ENCODE results near the gene IST1.
A peak's percentile ranks its signal among the peaks of the same experiment; 100 is the strongest.
"Not testable (repeated sequence)": the region's sequence is repeated elsewhere in the genome, so short reads cannot be mapped to it uniquely, and the experiment has no call there.

The IST1 gene

DNA sequence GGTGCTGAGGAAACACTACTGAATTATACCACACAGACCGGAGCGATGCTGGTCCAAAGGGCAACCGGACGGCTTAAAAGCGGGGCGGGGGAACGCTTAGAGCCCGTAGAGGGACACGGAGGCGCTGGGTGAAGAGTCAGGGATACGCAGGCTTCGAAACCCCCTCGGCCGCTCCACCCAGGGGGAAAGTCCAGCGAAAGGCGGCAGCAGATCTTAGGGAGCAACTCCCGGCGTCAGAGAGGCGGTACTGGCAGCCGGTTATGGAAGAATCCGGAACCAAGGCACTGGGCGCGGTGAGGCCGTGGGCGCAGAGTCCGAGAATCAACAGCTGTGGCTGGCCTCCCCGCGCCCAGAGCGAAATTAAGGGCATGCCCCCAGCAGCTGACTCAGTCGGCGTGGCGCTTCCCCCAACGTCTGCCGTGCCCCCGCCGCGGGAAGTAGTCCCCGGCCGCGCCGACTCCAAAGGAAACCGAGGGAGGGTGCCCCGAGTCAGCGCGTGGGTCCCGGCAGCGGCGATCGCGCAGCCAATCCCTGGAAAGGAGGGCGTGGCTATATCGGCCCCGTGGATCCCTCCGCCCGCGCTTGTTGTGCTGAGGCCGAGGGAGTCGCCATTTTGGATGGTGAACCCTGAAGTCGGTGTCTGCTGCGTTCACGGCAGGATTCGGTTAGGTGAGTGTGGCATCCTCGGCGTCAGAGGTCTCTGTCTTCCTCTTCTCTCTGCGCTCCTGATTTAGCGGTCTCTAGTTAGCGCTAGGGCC is at the start of gene IST1:
TSS of gene IST1 (plus strand) at position 611 of the 758 bp plus-strand sequence. CDS start 20,110 bp downstream, outside the sequence.
- peak; percentile 98 for DNase-seq

DNA sequence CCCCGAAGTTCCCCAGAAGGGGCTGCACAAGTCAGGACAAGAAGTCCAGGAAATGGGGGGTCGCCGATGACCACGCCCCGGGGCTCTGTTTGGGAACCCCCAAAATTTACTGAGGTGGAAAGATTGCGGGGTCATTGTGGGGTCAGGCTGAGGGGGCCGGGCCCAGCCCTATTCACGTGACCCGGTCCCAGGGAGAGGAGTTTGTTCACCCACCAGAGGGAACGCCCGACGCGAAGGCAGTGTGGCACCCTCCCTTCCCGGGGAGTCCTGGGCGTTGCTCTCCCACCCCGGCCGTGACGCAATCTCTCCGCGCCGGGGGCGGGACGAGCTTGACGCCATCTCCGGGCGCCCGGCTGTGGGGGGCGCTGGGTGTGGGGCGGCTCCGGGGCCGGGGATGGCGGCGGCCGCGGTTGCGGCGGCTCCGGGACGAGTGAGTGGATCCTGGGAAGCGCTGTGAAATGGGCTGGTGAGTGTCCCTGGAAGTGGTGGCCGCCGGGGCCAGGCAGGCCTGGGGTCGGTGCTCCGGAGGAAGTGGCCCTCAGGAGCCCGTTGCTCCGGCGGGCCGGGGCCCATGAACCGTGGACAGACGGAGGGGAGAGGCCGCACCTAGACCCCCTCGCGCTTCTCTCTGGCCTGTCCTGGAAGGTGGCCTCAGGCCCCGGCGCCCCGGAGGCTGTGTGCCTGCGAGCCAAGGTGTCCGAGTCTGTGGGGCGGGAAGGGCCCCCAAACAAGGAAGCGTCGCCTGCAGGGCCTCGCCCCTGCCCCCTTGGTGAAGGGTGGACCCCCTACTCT is 49.5 kb upstream of the IST1 start, which contains the start of gene ATXN1L:
TSS of gene ATXN1L (plus strand) at position 338 of the 792 bp plus-strand sequence. CDS start 3,765 bp downstream, outside the sequence.
- peak; percentile 92 for DNase-seq

DNA sequence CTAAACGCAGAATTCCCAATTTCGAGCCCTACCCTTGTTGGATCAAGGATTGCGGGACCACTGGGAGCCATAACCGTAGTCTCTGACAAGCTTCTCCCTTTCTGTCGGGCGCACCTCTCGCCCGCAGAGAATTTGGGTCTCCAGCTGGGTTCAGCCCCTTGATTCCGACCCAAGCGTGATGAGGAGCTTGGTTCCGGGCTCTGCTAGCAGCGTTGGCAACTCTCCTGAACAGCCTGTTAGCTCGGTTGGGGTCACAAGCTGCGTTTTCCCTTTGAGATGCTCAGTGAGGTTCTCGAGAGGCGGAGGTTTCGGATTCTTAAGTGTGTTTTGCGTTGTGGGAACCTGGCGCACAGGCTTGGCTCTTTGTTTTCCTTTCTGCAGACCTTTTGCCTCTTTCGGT is 48.9 kb upstream of the IST1 start:
- DNase-seq: no peak

DNA sequence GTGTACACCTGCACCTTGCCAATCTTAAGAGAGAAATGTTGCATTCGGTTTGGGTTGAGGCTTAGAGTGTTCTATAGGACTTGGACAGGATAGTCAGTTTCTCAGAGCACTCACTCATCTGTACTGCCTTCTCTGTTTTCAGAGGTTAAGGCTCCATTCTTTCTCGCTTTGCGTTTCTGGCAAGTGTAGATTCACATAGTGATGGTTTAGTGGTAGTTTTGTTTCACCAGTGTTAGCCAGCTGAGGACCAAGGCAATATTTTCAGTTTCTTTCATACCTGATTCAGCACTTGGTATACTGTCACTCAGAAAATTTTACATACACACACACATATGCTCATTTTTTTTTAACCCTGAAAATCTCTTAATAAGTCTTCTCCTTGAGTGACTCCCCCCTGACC is 48.2 kb upstream of the IST1 start:
- DNase-seq: no peak

DNA sequence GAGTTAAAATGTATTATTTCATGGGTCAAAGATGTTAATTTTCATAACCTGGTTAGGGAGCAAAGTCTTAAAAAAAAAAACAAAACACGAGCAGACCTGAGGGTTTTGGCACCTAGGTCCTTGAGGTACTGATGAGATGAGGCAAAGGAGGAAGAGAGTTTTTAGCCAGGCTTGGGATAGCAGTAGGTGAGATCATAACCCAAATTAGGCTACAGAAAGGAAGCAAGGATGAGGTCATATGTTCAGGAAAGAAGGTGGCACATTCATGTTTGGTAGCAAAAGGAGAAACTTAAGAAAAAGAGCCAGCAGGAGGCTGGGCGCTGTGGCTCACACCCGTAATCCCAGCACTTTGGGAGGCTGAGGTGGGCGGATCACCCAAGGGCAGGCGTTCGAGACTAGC is 46.7 kb upstream of the IST1 start:
- DNase-seq: no peak

DNA sequence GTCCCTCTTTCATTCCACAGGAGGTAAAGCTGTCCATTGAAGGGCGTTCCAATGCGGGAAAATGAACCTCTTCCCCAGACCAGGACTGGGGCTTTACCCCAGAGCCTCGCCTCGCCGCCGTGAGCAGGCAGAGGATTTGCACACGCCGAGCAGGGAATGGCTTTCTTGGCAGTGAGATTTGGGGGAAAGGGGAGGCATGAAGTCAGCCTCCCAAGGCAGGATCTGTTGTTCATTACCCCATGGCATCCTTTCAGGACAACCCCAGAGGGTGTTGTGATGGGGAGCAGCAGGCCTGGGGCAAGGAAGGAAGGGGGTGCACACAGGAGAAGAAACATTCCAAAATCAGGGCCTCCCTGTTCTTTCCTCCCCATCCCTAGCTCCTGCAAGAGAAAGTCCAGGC is 43.6 kb upstream of the IST1 start:
- no peak for DNase-seq

DNA sequence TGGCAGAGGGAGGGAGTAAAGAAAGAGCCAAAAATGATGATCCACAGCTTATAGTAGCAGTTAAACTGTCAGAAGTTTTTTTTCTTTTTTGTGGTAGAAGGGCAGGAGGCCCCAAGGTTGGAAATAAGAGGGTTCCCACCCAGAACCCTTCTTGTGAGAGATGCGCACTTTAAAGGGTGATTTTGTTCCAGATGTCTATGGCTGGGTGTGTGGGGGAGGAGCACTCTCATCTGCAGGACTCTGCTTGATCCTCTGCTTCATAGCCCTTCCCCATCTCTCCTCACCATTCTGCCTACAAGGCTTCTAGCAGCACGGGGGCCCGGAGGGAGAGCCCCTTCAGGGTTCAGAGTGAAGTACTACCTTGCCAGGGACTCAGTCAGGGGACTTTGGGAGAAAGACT is 43.2 kb upstream of the IST1 start:
- DNase-seq: no peak

DNA sequence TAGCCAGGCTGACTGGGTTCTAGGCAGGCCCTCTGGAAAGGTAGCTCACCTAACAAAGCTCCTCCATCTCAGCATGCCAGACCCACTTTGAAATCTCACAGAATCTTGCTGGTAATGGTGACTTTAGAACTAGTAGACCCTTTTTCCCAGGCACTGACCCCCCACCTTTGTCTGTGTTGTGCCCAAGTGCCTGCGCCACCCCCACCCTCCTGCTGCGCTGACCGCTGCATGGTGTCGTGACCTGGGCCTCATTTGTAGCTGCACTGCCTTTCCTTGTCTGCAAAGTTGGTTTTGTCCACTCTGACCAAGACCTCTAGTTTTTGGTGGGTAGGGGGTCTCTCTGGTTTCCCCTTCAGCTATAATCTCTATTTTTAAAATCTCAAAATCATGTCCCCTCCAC is 42.8 kb upstream of the IST1 start:
- DNase-seq: no peak

DNA sequence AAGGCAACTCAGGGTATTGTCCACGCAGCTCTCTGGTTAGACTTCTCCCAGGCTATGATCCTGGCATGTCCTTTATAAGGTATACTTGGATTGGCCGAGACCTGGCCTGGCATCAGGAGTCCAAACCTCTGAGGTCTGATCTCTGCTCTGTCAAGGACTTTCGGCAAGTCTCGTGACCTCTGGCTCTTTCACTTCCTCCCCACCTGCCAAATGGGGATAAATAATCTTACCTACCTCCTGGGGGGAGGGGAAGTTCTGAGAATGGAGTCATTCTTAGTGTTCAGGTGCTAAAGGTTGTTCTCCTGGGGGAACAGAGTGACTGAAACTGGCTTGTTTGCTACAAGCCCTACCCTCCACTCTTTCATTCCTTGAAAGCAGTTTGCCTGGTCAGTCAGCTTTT is 41.9 kb upstream of the IST1 start:
- DNase-seq: no peak

DNA sequence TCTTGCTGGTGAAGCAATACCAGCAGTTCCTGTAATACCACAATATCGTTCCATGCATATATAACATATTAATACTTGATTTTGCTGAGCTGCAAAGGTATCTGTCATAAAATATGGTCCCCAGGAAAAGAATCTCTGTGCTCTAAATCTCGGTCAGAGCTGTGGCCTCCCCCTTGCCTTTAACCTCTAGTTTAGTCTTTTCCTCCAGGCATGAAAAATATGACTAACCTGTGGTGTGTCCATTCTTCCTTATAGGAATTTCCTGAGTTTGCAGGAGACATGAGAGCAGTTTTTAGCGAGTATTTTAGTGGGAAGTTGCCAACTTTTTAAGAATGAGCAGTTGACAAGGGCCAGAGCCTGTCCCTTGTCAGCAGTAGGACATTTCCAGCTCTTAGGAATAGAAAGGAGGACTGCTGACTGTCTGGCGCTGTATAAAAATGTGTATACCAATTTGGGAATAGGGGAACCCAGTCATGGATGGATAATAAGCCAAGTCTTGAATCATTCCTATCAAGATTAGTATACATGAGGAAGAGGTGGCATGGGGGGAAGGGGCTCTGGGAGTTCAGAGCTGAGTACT is 40.9 kb upstream of the IST1 start:
- DNase-seq: no peak

DNA sequence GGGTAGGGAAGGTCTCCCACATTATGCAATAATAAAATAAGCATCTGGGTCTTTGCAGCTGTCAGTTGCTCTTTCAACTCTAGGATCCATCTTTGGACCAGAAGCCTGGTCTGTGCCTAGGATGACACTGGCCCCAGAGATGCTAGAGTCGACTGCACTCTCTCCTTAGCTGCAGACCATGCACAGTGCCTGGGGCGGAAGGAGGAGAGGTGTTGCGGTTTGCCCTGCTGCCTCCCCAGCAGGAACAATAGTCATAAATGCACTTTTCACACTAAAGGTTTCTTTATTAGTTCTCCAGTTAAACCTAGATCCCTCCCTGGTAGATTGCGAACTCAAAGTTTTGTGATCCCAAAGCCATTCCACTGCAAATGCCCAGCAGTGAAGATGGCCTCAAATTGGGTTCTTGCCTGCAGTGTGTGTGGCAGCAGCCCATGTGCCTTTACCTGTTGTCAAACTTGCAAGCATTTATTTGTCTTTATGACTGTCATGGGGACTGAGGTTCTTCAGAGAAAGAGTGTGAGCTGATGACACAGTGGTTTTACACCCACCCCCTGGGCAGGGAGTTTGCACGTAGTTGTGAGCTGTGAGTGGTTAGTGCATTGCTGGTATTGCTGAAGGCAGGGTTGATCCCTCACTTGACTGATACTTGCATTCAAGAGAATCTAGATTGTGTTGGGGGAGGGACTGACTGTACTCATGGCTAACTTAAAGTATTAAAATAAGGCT is 39.2 kb upstream of the IST1 start:
- no peak for DNase-seq

DNA sequence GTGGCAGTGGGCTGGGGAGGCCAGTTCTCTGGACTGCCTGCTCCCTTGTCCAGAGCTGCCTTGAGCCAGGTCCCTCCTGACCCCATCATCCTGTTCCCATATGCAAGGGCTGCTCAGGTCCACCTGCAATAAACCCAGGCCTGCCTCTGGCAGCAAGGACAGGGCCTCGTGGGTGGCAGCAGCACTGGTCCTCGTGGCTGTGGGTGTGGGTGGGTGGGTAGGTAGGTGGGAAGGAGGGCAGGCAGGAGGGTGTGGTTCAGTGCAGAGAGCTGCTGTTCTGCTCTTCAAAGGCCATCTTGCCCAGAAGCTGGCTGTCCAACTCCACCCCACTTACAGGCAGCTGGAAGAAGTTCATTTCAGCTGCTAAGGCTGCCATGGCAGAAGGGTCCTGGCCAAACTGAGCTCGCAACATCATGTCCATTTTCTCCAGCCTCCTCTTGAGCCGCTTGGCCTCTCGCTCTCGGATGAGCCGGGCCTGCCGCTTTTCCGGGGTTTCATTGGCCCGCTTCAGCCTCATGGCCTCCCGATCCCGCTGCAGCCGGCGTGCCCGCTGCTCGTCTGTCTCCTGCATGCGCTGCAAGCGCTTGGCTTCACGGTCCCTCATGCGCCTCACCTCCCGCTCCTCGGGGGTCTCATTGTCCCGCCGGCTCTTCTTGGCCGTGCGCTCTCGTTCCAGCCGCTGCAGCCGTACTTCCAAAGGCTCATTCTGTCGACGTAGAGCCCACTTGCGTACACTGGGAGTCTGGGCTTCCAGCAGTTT is 35.4 kb upstream of the IST1 start:
- DNase-seq: no peak

DNA sequence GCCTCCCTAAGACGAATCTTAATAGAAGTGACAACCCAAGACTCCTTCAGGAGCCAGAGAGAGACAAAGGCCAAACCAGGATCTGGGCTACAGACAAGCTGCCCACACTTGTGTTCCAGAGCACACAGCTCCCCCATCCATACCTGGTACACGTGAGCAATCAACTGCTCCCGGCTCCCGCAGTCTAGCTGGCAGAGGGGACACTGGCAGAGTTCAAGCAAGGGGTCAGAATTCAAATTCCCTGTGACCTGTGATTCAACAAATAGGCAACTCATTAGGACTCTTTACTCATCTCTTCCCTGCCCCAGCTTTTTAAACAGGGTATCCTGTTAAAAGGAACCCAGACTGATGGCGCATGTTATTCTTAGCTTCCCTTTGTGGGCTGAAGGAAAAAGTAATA is 31.3 kb upstream of the IST1 start:
- DNase-seq: no peak

DNA sequence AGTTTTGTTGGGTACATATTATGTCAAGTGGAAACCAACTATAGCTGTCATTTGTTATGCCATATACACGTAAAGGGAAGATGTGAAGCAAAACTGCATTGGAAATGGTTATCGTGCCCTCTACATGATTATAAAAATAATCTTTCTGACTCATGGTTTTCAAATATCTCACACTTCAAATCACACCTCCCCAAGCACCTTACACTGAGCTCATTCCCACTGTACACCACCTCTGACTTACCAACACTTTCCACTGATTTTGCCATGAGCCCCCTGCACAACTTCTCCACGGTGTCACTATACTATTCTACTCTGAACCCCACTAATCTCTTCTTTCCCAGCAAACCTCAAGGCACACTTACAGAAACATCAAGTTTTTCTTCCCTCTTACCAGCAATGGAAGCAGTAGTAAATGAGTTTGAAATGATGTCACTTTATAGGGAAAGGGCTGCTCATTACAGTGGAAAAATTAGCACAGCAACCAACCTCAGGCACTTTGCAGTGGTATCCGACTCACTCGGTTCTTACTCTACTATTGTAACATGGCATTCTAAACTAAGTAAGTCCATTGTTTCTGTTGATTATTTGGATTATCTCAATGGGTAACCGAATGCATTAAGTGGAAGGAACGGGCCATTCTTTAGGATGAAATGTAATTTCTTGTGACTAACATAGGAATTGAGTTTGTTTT is 30.0 kb upstream of the IST1 start:
- no peak for DNase-seq

DNA sequence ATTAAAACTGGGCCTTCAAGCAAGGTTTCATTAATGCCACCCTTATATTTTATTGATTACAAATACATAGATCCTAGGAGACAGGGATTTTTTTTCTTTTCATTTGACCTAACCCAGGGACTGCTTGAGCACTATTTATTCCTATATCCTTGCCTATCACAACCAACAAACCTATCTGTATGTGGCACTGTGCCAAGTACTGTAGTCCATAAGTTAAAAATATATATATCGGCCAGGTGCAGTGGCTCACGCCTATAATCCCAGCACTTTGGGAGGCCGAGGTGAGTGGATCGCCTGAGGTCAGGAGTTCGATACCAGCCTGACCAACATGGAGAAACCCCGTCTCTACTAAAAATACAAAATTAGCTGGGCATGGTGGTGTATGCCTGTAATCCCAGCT is 28.2 kb upstream of the IST1 start:
- not testable (repeated sequence) for DNase-seq

DNA sequence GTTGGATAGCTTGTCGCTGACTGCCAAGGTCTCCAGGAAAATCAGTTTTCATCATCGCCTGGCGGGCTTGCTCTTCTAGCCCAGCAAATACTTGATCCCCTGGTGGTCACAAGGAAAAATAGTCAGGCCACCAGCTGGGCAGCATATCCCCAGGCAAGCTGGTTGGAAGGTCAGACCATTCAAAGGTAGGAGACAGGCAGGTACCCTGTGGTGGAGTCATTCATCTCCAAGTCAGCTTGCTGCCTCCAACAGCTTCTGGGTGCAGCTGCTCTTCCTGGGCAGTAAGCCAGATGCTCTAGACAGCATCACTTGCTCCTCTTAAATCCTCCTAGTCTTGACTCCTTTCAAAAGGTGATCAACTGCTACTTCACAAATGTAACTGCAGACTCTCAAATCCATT is 27.4 kb upstream of the IST1 start:
- no peak for DNase-seq

DNA sequence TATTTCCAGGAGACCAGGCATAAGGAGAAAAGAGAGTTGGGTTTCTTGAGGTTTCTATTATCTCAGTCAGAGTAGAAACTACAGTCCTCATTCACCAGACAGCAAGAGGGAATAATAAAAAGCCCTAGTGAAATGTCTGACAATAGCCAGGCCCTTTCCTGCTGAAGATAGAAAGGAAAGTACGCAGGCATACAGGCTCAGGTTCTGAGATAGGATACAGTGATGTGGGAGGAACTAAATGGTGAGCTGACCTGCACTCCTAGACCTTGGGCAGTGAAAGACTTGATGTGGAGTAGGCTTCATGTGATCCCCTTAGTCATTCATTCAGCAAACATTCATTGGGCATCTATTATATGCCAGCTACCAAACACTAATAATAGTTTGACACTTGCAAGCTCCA is 26.2 kb upstream of the IST1 start:
- no peak for DNase-seq

DNA sequence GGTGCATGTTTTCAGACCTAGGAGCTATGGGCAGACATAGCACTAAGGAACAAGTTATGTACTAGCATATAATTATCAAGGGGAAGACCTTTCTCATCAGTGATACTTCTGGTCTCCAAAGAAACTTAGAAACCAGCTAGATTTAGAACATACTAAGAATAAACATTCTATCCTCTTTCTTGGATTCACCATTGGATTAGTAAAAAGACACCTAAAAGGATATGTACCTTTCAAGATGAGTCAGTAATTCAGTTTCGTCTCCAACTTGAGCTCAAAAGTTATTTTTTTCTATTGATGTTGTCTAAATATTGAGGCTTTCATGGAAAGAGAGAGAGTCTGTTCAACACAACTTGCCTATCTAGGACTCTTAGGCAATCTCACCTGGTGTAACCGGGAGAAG is 24.5 kb upstream of the IST1 start:
- DNase-seq: no peak

DNA sequence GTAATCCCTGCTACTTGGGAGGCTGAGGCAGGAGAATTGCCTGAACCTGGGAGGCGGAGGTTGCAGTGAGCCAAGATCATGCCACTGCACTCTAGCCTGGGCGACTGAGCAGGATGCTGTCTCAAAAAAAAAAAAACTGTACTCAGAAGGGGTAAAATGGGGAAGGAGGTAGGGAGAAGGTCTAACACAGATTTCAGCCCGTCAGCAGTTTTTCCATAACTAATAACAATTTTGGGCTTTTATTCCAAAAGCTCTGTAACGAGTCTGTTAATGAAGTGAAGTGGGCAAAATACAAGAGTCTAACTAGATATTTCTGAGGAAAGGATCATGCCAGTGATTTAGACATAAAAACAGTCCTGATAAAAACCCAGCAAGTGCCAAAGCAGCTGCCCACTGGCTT is 22.1 kb upstream of the IST1 start:
- DNase-seq: no peak

DNA sequence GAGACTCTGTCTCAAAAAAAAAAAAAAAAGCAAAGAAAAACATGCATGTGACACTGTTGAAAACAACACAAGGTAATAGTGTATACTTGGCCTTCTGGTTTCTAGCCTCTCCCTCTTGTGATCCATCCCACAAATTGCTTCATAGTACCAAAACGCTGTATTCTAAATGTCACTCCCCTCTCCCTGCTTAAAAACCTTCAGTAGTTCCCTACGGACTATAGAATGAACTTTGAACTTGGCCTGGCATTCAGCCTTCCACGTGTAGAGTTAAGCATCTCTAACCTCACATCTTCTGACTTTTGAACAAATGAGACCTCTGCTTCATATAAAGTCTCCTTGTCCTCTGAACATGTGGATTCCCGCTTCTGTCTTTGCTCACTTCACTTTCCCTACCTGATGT is 16.4 kb upstream of the IST1 start:
- DNase-seq: no peak

DNA sequence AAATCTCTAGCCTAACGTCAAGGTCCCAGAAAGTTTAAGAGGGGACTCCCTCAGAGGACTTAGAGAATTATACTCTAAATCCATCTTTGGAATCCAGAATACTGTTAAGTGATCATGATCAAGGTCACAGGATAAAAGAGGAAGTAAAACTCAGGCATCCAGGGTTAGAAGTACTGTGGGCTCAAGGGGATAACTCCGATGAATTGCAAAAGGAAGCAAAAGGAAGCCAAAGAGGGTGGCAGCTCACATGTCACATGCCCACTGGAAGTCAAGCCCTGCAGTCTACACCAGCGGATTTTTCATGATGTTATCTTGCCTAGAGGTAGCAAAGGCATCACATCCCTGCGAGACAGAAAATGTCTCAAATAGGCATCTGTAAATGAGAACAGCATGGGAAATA is 15.2 kb upstream of the IST1 start:
- DNase-seq: no peak

All from fibroblast of upper back skin (primary cell).